Testis (tissue), 3 donors: ENCODE measurements around the gene ELN. TPM values are rescaled to one million over a fixed set of nuclear protein-coding genes. Genes with fewer than 3 reads are reported as not detected.

ENCODE experiments used
- DNase-seq: peaks from one replicate; pipeline ENCODE4 v3.0.0-alpha.2; 2019
- H3K27ac ChIP-seq, 2 donors: fragments of 200-600 bp; sonication (generic); one replicate each; pipeline ENCODE4 v1.5.1; 2019
- H3K27me3 ChIP-seq: fragments of 200-600 bp; sonication (generic); one replicate; pipeline ENCODE4 v1.5.1; 2019
- H3K36me3 ChIP-seq: fragments of 200-600 bp; sonication (generic); one replicate; pipeline ENCODE4 v1.5.1; 2017; ENCODE audit warnings: low read depth; ENCODE audit errors: missing control alignments
- H3K4me1 ChIP-seq: fragments of 200-600 bp; sonication (generic); one replicate; pipeline ENCODE4 v1.5.1; 2019
- H3K4me3 ChIP-seq, 2 donors: fragments of 200-600 bp; sonication (generic); one replicate each; pipeline ENCODE4 v1.5.1; 2017 to 2019
- H3K9me3 ChIP-seq: fragments of 200-600 bp; sonication (generic); one replicate; pipeline ENCODE4 v1.5.1; 2017
- CTCF ChIP-seq, 3 experiments: fragments of 450-650 bp in 2 of 3; fragments of 200-600 bp in 1 of 3; sonication (generic) in 1 of 3; IDR thresholded peaks; one replicate each; pipeline ENCODE4 v1.5.1; 2016 to 2019; ENCODE audit warnings: antibody characterized with exemption in 3 of 3, mild to moderate bottlenecking in 2 of 3, moderate library complexity in 1 of 3
- POLR2A ChIP-seq: fragments of 450-650 bp; IDR thresholded peaks from one replicate; pipeline ENCODE4 v1.6.1; 2017; ENCODE audit warnings: antibody characterized with exemption, mild to moderate bottlenecking, moderate library complexity
- WGBS, 2 donors: methylation state at CpG; one replicate each; pipeline ENCODE4 v1.1.5; 2018; 5-methylcytosine and 5-hydroxymethylcytosine counted together
- intact Hi-C: fragments of 100-400 bp; cut with DNase I; formaldehyde crosslinking; loops from one replicate; pipeline ENCODE4 v1.15.1; 2023; ENCODE audit warnings: low total_unique reads
- polyA plus RNA-seq: library from polyadenylated mRNA; stranded (reverse); fragments of 350-450 nt; fragmentation: Illumina TruSeq; extraction: RNeasy Lipid Tissue Mini Kit (QIAGEN cat#74804); gene quantifications from one replicate; pipeline ENCODE4 v1.2.3, GENCODE V29; 2014; ENCODE audit warnings: low read depth, low replicate concordance; ENCODE audit not compliant: insufficient read depth
- total RNA-seq, 2 donors: library from RNA; depleted of rRNA; stranded (reverse); fragments of >200 nt; gene quantifications; one replicate each; pipeline ENCODE4 v1.2.3, GENCODE V29; 2016

The ELN gene
- total and polyA plus RNA-seq, 3 donors from 2014 or later: 24.6 to 55.9 (median 35.2) TPM

GRCh38 chr7:74061840-74062539, 34.0 kb downstream of the ELN start:
- H3K4me3 ChIP-seq: no peak overlapping the region
- TF ChIP-seq CTCF (IDR thresholded peaks at IDR 0.05) (no peak), POLR2A (no peak)
- H3K4me1 ChIP-seq: peaks cover 9% of the 10 kb centered on the region
- H3K9me3 ChIP-seq: no peaks in the 10 kb centered on the region
- no peaks in the 10 kb centered on the region for H3K27me3 ChIP-seq
- WGBS, 2 donors: 34 to 36% methylated on average over 17 to 20 of the region's 20 CpGs
- DNase-seq: peak; percentile 82
- intact Hi-C loops: loop anchor here (10.0 kb wide), 1 partner anchor 343 kb away; no protein-coding TSS in a partner anchor
- H3K36me3 ChIP-seq: no peaks in the 10 kb centered on the region
- peak overlapping the region; percentile 77 to 85 for H3K27ac ChIP-seq

- TF ChIP-seq POLR2A (no peak), CTCF (IDR thresholded peaks at IDR 0.05) (no peak)
- no peaks in the 10 kb centered on the region for H3K27me3 ChIP-seq
- WGBS, 2 donors: 95 to 98% methylated on average over 11 to 14 of the region's 14 CpGs
- intact Hi-C loops: loop anchor here (10.0 kb wide), 1 partner anchor 342 kb away; no protein-coding TSS in a partner anchor
- no peaks in the 10 kb centered on the region for H3K36me3 ChIP-seq
- H3K27ac ChIP-seq: no peak overlapping the region
- H3K4me3 ChIP-seq: no peak overlapping the region
- no peaks in the 10 kb centered on the region for H3K9me3 ChIP-seq
- H3K4me1 ChIP-seq: peaks cover 9% of the 10 kb centered on the region
- DNase-seq: no peak
Observed at GRCh38 chr7:74063223-74063641, 35.3 kb downstream of the ELN start.

GRCh38 chr7:74063646-74064045, 35.7 kb downstream of the ELN start:
- intact Hi-C loops: loop anchor here (10.0 kb wide), 1 partner anchor 341 kb away; no protein-coding TSS in a partner anchor
- Histone ChIP-seq H3K27me3 (no peaks in the 10 kb centered on the region), H3K4me1 (peaks cover 9% of the 10 kb centered on the region), H3K36me3 (no peaks in the 10 kb centered on the region), H3K27ac (no peak overlapping the region), H3K9me3 (no peaks in the 10 kb centered on the region), H3K4me3 (no peak overlapping the region)
- 91 to 97% methylated on average over 9 to 12 of the region's 12 CpGs for WGBS, 2 donors
- TF ChIP-seq CTCF (IDR thresholded peaks at IDR 0.05) (no peak), POLR2A (no peak)
- DNase-seq: no peak

GRCh38 chr7:74064696-74065095, 36.7 kb downstream of the ELN start:
- Histone ChIP-seq H3K9me3 (no peaks in the 10 kb centered on the region), H3K27me3 (no peaks in the 10 kb centered on the region), H3K36me3 (no peaks in the 10 kb centered on the region), H3K27ac (no peak overlapping the region), H3K4me1 (peaks cover 9% of the 10 kb centered on the region), H3K4me3 (no peak overlapping the region)
- intact Hi-C loops: loop anchor here (10.0 kb wide), 1 partner anchor 340 kb away; no protein-coding TSS in a partner anchor
- DNase-seq: no peak
- no peak for TF ChIP-seq POLR2A
- TF ChIP-seq CTCF (IDR thresholded peaks at IDR 0.05): no peak
- 90 to 95% methylated on average over 4 of the region's 4 CpGs for WGBS, 2 donors
